GM12891 (cell line): Measurements from ENCODE around the gene SMG6.

Experiments used
- DNase-seq: peaks from one replicate; pipeline ENCODE4 v3.0.0; 2011; ENCODE audit warnings: low spot score; ENCODE audit not compliant: insufficient read length
- FAIRE-seq: peaks from 2 replicates; lab custom pipeline; 2011; peaks lifted over from hg19 to GRCh38; lab: Jason Lieb, UNC
- PAX5 ChIP-seq: IDR thresholded peaks from 2 replicates; pipeline ENCODE4 v1.6.1; 2011; ENCODE audit warnings: low read length, moderate library complexity, mild to moderate bottlenecking; ENCODE audit not compliant: insufficient read depth, severe bottlenecking
- POLR2A ChIP-seq: IDR thresholded peaks from 2 replicates; pipeline ENCODE4 v1.6.1; 2011; ENCODE audit warnings: low read depth, low read length, control low read depth
- POLR2AphosphoS5 ChIP-seq: IDR thresholded peaks from 2 replicates; pipeline ENCODE4 v1.6.1; 2011; ENCODE audit warnings: low read depth, low read length, control low read depth
- POU2F2 ChIP-seq: IDR thresholded peaks from 2 replicates; pipeline ENCODE4 v1.6.1; 2011; ENCODE audit warnings: low read depth, mild to moderate bottlenecking, control low read depth, low read length, moderate library complexity
- SPI1 ChIP-seq: IDR thresholded peaks from 2 replicates; pipeline ENCODE4 v1.6.1; 2011; ENCODE audit warnings: low read depth, low read length, control low read depth
- TAF1 ChIP-seq: IDR thresholded peaks from 2 replicates; pipeline ENCODE4 v1.6.1; 2011; ENCODE audit warnings: low read depth, low read length, control low read depth

SMG6 gene

GRCh38 chr17:2011411-2012371 lies 291.9 kb downstream of the SMG6 start:
- no peak for TF ChIP-seq PAX5
- no peak for TF ChIP-seq POLR2A
- no peak for TF ChIP-seq POLR2AphosphoS5
- TF ChIP-seq POU2F2 = no peak
- no peak for TF ChIP-seq SPI1
- TF ChIP-seq TAF1 = no peak
- DNase-seq (no peak), FAIRE-seq (no peak)
